Testis (tissue), 2 donors: ENCODE data around the gene FAU.

Experiments used
- POLR2A ChIP-seq: fragments of 450-650 bp; IDR thresholded peaks from one replicate; pipeline ENCODE4 v1.6.1; 2017; ENCODE audit warnings: antibody characterized with exemption, mild to moderate bottlenecking, moderate library complexity
- TF ChIP-seq, protein P1 (sequence below), 3 experiments: fragments of 450-650 bp in 2 of 3; fragments of 200-600 bp in 1 of 3; sonication (generic) in 1 of 3; IDR thresholded peaks; one replicate each; pipeline ENCODE4 v1.5.1; 2016 to 2019; ENCODE audit warnings: antibody characterized with exemption in 3 of 3, mild to moderate bottlenecking in 2 of 3, moderate library complexity in 1 of 3

DNA sequence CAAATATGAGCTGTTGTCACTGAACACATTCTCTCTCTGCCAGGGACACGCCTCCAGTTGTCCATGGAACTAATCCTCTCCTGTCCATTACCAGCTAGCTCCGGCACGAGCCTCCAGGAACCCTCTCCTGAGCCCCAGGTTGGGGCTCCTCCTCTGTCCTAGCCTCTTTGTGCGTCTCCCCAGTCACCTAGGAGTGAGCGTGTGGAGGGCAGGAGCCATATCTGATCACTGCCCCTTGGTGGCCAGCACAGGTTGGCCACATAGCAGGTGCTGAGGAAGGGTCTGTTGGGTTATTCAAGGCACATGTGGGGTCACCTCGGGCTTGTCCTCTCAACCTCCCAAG lies 9.9 kb upstream of the FAU start:
- TF ChIP-seq, protein P1, sequence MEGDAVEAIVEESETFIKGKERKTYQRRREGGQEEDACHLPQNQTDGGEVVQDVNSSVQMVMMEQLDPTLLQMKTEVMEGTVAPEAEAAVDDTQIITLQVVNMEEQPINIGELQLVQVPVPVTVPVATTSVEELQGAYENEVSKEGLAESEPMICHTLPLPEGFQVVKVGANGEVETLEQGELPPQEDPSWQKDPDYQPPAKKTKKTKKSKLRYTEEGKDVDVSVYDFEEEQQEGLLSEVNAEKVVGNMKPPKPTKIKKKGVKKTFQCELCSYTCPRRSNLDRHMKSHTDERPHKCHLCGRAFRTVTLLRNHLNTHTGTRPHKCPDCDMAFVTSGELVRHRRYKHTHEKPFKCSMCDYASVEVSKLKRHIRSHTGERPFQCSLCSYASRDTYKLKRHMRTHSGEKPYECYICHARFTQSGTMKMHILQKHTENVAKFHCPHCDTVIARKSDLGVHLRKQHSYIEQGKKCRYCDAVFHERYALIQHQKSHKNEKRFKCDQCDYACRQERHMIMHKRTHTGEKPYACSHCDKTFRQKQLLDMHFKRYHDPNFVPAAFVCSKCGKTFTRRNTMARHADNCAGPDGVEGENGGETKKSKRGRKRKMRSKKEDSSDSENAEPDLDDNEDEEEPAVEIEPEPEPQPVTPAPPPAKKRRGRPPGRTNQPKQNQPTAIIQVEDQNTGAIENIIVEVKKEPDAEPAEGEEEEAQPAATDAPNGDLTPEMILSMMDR (IDR thresholded peaks at IDR 0.05) = no peak
- TF ChIP-seq POLR2A = no peak
